Kidney capillary endothelial cell (primary cell): ENCODE results near the gene HOTAIR.

ENCODE experiments used
- DNase-seq: peaks from one replicate; pipeline ENCODE4 v3.0.0-alpha.2; 2018; ENCODE audit warnings: low spot score

HOTAIR gene

GRCh38 chr12:53975479-53976152 lies 862 bp upstream of the HOTAIR start:
- no peak for DNase-seq

DNA sequence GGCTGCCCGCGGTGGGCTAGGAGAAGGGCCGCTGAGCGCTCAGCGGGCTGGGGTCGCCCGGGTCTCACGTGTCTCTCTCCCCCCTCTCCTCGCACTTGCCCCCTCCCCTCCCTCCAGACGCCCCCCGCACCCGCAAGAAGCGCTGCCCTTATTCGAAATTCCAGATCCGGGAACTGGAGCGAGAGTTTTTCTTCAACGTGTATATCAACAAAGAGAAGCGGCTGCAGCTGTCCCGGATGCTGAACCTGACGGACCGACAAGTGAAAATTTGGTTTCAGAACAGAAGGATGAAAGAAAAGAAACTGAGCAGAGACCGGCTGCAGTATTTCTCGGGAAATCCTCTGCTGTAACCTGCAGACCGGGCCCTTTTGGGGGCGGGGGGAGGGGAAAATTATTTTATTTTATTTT lies 314 bp upstream of the HOTAIR start:
- DNase-seq, result no peak

DNA sequence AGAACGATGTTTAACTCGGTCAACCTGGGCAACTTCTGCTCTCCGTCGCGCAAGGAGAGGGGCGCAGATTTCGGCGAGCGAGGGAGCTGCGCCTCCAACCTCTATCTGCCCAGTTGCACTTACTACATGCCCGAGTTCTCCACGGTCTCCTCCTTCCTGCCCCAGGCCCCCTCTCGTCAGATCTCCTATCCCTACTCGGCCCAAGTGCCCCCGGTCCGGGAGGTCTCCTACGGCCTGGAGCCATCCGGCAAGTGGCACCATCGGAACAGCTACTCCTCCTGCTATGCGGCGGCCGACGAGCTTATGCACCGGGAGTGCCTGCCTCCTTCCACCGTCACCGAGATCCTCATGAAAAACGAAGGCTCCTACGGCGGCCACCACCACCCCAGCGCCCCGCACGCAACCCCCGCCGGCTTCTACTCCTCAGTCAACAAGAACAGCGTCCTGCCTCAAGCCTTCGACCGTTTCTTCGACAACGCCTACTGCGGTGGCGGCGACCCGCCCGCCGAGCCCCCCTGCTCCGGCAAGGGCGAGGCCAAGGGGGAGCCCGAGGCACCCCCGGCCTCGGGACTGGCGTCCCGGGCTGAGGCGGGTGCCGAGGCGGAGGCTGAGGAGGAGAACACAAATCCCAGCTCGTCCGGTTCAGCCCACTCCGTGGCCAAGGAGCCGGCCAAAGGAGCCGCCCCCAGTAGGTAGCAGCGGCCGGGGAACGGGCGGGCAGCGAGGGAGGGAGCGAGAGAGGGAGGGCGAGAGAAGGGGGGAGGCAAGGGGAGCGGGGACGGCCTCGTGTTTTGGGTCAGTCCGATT lies 1.3 kb downstream of the HOTAIR start:
- no peak for DNase-seq

- DNase-seq, result no peak
Measured at GRCh38 chr12:53972722-53973235, 2.0 kb downstream of the HOTAIR start, which contains the start of gene HOXC11. Gene HOXC11 (plus strand): TSS chr12:53973126. CDS start chr12:53973242, 116 bp downstream.

DNA sequence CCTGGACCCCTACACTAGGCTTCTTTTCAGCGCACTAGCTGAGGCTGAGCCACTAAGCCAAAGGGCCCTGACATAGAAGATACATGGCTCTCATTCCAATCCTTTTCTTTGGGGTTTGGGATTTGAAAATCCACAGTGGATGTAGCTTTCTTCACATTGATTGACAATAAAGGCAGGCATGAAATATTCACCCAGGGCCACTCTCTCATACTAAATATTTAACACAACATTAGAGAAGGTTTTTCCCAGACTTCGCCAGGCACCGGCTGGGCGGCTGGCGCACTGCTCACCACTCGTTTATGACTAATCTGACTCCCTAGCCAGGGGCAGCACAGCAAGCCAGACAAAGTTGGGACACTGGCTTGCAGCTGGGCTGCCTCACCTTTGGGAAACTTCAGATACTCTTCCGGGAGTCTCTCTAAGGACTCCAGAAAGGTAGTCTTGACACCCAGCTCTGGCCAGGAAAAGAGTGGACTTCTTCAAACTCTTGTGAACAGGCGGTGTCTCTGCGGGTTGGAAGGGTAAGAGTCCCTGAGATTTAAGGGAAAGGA lies 2.5 kb downstream of the HOTAIR start:
- DNase-seq, result no peak

DNA sequence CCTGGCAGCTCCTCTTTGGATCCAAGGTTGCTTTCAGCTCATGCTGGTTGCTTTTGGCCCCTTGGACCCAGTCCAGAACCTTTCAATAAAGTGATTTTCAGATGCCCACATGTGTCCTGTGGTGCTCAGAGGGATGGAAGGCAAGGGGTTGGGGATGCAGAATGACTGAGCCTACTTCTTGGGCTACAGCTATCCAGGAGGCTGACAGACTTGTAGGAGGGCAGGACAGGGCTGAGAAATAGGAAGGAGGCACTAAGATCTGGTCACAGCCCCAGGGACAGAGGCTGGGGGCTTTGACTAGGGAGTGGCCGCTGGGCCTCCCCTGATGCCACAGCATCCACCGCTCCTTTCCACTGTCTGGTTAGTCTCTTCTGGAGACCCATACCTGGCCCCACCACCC lies 3.1 kb downstream of the HOTAIR start:
- DNase-seq, result no peak

GRCh38 chr12:53971129-53971528 lies 3.6 kb downstream of the HOTAIR start:
- no peak for DNase-seq

DNA sequence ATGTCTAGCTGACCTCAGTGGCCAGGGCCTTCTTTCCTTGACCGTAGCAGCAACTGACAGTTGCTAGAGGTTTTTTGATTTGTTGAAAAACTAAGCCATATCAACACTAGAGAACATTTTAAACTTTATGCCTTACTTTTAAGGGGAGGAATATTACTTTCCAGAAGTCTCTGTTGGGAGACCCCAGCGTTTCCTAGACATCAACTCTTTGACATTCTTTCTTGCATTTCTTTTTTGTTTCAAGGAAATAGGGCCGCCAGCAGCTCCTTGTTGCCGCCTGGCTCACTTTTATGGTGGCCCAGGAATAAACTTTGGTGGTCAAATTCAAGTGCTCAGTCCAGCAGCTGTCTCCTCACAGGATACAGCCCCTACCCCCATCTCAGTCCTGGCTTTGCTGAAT lies 4.3 kb downstream of the HOTAIR start:
- no peak for DNase-seq

- no peak for DNase-seq
Measured at GRCh38 chr12:53969588-53970259, 5.0 kb downstream of the HOTAIR start.

GRCh38 chr12:53968214-53969127 lies 6.3 kb downstream of the HOTAIR start:
- no peak for DNase-seq

- no peak for DNase-seq
Measured at GRCh38 chr12:53967421-53967925, 7.3 kb downstream of the HOTAIR start.

- DNase-seq, result no peak
Measured at GRCh38 chr12:53966385-53967133, 8.2 kb downstream of the HOTAIR start.

- DNase-seq, result no peak
Measured at GRCh38 chr12:53966085-53966384, 8.7 kb downstream of the HOTAIR start.

DNA sequence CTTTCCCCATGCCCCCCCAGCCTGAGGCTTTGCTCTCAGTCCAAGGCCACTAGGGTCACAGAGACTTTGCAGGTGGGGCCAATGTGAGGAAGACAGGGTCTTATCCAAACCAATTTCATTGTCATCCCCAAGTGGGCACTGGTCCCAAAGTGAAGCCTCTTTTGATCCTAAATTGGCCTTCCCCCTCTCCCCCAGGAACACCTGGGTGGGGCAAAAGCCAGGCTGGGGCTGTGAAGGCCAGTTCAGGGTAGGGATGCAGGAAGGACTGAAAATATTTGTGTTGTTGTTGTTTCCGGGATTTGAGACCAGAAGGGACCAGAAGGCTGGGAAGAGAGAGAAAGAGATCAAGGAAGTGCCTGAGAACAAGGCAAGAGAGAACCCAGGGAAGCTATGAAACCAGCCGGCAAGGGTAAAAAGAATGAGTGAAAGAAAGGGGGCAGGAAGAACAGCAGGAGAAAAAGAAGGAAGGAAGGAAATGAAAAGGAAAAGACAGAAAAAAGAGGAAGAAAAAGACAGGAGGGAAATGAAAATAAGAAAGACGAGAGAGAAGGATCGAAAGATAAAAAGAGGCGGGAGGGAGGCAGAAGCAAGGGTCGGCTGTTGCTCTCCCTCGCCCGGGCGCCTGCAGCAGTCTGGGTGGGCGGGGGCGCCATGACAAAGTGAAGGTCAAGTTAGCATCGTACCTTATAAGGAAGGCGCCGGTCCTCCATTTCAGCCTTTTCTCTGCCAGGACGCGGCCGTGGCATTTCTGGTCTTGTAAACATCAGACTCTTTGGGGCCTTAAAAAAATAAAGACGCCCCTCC lies 9.3 kb downstream of the HOTAIR start:
- no peak for DNase-seq

DNA sequence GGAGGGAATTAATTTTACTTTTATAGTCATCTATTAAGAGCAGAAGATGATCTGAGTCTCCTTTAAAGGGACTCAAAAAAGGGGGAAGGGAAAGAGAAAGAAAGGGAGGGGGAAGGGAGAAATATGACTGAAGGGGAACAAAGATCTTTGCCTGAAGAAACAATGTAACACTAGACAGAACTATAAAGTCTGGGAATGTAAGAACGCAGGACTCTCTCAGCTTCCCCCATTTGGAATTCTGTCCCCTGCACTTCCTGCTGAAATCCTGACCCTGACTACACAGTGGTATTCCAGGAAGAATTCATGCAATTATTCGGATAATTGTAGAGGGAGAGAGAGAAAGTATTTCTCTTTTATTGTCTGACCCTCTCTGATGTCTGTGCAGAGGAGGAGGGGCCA lies 10.4 kb downstream of the HOTAIR start:
- DNase-seq, result no peak

GRCh38 chr12:53963434-53964314 lies 11.1 kb downstream of the HOTAIR start:
- no peak for DNase-seq

DNA sequence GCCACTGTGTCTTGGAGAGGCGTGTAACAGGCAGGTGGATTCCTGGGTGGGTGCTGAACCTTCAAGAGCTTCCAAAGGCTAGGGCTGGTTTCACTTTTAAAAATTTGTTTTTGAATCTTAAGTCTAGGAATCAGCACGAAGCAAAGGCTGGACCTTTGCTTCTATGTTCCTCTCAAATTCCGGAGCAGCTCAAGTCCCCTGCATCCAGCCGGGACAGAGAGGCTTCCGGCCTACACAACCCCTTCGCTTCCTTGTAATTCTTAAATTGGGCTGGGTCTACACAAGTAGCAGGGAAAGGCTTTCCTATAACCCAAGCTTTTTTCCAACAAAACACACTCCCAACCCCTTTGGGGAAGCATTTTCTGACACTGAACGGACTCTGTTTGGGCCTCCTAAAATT lies 11.7 kb downstream of the HOTAIR start:
- DNase-seq, result no peak

GRCh38 chr12:53961025-53961761 lies 13.6 kb downstream of the HOTAIR start:
- no peak for DNase-seq
